Measurements from ENCODE around the gene RUFY1.

- no peak for TF ChIP-seq EZH2 (IDR thresholded peaks at IDR 0.05)
- TF ChIP-seq POLR2AphosphoS5 (IDR thresholded peaks at IDR 0.05; ENCODE audit: borderline replicate concordance, low read depth, low read length) = no peak
Observed at GRCh38 chr5:179603308-179603707, 53.0 kb downstream of the RUFY1 start.

Data from SK-N-MC (cell line).